ENCODE measurements around the gene MAP7D3.

DNA sequence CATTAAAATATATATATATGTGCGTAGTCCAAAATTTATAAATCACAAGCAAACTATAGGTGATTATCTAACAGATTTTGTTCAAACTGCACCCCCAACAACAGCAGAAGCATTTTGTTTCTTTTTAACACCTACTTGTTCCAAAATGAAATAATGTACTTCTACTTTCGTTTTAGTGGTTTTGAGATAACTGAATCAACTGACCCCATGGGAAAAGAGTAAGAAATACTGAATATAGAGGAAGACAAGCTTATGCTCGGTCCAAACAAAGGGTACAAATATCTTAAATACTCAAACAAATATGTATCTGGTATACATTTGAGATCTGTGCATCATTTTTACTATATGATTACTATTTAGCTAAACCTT lies 22.4 kb downstream of the MAP7D3 start:
- TF ChIP-seq POLR2A (IDR thresholded peaks at IDR 0.05): no peak
- TF ChIP-seq, protein P1, sequence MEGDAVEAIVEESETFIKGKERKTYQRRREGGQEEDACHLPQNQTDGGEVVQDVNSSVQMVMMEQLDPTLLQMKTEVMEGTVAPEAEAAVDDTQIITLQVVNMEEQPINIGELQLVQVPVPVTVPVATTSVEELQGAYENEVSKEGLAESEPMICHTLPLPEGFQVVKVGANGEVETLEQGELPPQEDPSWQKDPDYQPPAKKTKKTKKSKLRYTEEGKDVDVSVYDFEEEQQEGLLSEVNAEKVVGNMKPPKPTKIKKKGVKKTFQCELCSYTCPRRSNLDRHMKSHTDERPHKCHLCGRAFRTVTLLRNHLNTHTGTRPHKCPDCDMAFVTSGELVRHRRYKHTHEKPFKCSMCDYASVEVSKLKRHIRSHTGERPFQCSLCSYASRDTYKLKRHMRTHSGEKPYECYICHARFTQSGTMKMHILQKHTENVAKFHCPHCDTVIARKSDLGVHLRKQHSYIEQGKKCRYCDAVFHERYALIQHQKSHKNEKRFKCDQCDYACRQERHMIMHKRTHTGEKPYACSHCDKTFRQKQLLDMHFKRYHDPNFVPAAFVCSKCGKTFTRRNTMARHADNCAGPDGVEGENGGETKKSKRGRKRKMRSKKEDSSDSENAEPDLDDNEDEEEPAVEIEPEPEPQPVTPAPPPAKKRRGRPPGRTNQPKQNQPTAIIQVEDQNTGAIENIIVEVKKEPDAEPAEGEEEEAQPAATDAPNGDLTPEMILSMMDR (IDR thresholded peaks at IDR 0.05): no peak
